NK-92 treated with Interleukin-12 subunit alpha and Interleukin-12 subunit beta, amount 100 ng/mL, for 24 hours (cell line): Measurements from ENCODE around the gene TRIM14.
"Not testable (repeated sequence)": the region's sequence is repeated elsewhere in the genome, so short reads cannot be mapped to it uniquely, and the experiment has no call there.

Experiments
- DNase-seq: peaks from one replicate; lab custom pipeline; 2025; lab: John Stamatoyannopoulos, UW

TRIM14 gene

GRCh38 chr9:98081477-98082219 is 37.4 kb downstream of the TRIM14 start:
- peak; percentile 22 for DNase-seq

- no peak for DNase-seq
These were observed 38.2 kb downstream of the TRIM14 start for GRCh38 chr9:98080780-98081179.

DNA sequence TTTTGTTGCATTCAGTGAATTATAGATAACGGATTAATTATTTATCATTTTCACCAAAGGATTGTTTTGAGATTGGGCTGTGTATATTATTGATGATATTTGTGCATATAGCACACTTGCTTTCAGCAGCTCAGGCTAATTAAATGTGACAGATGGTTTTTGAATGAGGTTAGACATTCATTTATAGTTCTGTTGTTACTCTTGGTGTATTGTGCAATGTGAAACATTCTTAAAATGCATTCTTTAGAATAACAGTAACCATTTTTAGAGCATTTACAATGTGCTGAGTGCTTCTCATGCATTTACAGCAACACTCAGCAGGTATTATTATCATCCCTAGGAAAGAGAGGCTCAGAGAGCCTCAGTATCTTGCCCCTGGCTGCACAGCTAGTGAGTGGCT is 38.7 kb downstream of the TRIM14 start:
- no peak for DNase-seq

DNA sequence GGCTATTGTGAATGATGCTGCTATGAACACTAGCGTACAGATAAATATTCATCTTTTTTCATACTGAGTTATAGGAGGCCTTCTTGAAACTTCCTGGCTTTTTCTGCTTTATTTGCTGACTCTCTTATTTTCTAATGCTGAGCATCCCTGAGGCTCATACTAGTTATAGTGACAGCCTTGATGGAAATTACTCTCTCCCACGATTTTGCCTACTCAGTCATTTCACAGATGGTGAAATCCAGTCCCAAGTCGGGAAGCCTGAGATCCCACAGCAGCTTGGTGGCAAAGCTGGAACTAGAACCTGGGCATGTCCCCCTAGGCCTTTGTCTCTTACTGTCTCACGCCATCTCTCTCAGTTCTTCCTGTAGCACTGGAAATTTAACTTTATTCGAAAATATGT is 40.1 kb downstream of the TRIM14 start:
- DNase-seq: no peak

GRCh38 chr9:98076514-98076890 is 42.5 kb downstream of the TRIM14 start:
- DNase-seq: not testable (repeated sequence)

DNA sequence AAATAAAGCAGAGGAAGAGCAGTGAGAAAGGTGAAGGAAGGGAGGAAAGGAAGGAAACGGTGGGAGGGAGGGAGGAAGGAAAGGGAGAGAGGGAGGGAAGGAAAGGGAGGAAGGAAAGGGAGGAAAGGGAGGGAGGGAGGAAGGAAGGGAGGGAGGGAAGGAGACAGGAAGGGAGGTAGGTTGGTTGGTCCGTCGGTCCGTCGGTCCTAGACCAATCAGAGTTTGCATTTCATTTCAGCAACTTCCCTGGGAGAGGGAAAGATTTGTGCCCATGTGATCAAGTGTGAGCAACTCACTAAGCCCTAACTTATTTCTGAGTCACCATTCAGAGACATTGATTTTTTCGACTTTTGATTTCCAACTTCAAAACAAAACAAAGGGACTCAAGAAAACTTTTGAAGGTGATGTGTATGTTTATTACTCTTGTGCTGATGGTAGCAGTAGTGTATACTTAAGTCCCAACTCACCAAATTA is 43.7 kb downstream of the TRIM14 start:
- no peak for DNase-seq

DNA sequence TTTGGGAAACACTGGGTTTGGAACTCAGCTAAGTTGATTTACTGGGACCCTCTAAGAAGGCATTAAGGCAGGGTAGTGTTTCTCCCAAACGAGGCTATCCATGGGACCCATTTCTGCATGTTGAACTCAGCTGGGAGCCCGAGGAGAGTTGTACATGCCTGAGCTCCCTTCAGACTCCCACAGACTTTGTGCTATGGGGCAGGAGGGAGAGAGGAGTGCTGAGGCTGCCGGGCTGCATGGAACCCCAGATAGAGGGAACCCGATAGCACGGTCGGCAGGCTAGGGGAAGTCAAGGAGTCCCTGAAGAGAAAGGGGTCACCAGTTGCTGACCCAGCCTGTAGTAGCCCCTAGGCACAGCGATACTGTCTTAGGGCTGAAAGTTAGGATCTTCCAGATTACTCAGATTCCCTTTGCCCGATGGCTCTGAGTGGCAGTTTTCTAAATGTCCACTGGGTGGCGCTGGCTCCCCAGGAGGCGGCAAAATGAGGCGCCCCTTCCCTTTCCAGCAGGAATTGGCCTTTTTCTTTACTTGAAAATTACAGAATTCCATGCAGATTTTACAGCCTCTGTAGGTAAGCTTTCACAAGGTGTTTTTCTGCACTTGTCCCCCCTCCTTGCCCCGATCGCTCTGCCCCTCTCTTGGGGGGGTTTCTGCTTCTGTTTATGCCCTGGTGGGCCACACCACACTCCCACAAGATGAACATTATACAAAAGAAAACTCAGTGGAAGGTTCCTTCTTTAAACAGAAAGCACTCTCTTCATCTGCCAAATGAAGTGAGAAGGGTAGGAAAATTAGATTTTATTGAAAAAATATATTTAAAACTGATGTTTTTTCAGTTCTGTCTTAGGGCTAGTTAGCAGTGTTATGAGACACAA is 44.7 kb downstream of the TRIM14 start:
- DNase-seq: peak; percentile 11

DNA sequence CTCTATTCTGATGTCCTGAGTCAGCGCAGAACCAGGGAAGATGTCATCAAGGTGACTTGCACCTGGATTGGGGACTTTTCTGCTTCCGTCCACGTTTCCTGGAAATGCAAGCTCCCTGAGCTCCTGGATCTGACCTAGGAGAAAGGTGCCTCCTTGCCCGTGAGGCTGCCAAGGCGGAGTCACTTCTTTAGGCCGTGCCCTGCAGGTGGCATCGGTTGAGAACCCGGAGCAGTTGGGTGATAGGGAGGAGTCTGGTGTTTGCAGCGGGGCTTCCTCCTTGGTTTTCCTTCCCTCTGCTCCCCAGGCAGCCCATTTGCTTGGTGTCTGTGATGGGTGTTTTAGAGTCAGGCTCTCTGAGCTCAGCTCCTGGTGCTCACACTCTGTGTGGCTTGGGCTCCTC is 47.3 kb downstream of the TRIM14 start:
- DNase-seq: no peak

DNA sequence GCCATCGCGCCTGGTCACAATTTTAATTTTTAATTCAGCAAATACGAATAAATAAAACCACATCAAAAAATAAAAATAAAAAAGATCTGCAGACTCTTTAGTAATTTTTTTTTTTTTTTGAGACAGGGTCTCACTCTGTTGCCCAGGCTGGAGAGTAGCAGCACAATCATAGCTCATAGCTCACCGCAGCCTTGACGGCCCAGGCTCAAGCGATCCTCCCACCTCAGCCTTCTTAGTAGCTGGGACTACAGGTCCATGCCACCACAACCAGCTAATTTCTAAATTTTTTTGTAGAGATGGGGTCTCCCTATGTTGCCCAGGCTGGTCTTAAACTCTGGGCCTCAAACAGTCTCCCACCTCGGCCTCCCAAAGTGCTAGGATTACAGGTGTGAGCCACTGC is 48.3 kb downstream of the TRIM14 start:
- DNase-seq: no peak

- DNase-seq: no peak
These were observed 49.5 kb downstream of the TRIM14 start for GRCh38 chr9:98069551-98069950.

- no peak for DNase-seq
These were observed 51.8 kb downstream of the TRIM14 start for GRCh38 chr9:98067184-98067583.

- no peak for DNase-seq
These were observed 52.8 kb downstream of the TRIM14 start for GRCh38 chr9:98066235-98066634.

DNA sequence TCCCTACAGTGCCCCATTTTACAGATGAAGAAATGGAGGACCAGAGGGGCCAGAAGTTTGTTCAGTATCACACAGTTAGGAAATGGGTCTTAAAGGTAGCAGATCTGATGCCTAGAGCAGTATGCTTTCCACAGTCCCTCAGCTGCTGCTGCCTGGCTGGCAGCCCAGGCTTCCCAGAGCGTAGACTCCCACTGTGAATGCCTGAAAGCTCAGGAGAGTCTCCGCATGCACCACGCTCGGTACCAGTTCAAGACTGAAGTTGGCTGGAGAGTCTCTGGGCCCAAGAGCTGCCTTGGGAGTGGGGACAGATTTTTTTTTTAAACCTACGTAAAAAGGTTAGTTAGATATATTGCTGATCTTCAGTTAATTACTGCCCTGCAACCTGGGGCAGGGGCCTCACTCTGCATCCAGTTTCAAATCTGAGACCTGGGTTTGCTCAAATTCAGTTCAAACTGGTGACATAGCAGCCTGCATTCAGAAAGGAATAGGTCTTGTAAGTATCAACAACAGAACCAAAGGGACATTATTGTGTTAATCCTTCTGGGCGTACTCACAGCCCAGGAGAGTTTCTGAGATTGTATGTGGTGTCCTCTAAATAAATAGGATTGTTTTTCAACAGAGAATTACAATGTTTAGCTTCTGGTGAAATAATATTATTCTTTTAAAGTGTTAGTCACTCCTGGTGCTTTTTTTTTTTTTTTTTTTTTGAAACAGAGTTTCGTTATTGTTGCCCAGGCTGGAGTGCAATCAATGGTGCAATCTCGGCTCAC is 54.2 kb downstream of the TRIM14 start:
- DNase-seq: no peak

DNA sequence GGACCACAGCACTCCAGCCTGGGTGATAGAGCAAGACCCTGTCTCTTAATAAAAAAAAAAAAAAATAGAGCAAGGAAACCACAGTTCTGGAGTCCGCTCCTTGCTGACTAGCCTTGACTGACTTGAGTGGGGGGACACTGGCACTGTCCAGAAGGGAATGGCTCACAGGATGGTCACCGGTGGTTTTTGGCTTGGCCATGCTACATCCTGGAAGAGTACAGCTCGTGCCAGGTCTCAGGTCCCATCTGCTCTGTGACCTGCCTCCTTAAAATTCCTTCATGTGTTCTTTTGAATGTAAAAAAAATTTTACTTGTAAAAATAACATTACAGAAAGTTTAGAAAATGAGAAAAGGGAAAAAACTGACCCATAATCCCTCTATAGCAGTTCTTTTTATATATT is 56.9 kb downstream of the TRIM14 start:
- no peak for DNase-seq

DNA sequence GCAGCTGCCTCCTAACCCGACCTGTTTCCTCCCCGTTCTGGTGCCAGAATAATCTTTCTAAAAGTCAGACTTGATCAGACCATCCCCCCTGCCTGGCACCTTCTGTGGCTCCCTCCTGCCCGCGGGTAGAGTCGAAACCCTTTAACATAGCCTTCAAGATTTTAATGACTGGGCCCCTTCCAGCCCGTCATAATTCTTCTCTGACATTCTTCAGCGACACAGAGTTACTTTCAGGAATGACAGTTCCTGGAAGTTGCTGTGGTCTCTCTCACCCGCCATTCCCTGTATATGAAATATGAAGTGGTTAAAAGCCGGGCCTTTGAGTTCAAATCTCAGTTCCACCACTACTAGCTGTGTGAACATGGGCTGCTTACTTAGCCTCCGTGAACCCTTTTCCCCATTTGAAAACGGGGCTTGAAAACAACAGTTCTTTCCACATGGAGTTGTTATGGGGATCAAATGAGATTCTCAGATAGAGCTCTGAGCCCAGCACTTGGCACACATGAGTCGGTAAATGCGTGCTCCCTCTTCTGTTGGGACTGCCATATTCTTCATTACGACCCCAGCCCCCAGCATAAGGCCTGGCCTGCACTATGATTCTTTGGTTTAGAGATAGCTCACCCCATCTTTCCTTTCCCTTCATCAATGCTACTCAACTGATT is 61.8 kb downstream of the TRIM14 start:
- DNase-seq: no peak

GRCh38 chr9:98056269-98057137 is 62.5 kb downstream of the TRIM14 start, which contains the start of gene NANS:
Gene NANS, plus strand, starts transcription at chr9:98056732. Its CDS starts 77 bp downstream, at chr9:98056809.
- peak; percentile 87 for DNase-seq

DNA sequence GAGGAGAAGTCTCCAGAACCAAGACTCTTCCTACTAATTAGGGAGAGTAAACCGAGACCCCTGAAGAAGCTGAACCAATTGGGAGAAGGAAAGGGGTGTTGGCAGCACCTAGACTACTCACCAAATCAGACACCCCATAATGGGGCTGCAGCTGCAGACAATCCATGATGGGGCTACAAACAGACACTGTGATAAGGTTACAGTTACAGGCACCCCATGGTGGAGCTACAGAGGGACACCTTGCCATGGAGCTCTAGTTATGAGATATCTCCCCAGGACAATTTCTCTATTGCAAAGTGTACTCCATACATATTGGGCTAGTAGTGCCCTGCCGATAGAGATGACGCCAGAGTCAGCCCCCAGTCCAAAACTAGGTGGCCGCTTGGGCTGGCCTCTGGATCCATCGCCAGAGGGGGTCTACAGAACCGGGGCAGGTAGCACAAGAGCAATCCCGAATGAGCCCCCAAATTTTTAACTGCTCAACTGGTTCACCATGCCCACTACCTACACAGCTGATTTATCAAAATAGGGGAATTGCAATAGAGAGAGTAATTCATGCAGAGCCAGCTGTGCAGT is 64.6 kb downstream of the TRIM14 start:
- DNase-seq: no peak

DNA sequence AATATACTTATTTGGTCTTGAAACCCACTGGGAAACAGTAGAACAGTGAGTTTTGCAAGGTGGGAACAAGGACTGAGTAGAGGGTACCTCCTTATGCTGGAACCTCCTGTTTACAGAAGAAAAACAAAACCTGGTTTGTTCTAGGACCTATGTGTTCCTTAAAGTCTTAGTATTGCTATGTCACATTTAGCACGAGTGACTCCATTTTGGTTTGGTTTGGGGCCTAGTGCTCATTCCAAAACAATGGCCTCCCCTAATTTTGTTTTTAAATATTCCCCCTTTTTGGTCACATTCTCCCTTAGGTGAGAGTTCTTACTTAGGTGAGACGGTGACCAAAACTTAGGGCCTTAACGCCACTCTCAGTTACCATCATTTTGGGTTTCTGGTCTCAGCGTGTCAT is 68.7 kb downstream of the TRIM14 start:
- DNase-seq: no peak

DNA sequence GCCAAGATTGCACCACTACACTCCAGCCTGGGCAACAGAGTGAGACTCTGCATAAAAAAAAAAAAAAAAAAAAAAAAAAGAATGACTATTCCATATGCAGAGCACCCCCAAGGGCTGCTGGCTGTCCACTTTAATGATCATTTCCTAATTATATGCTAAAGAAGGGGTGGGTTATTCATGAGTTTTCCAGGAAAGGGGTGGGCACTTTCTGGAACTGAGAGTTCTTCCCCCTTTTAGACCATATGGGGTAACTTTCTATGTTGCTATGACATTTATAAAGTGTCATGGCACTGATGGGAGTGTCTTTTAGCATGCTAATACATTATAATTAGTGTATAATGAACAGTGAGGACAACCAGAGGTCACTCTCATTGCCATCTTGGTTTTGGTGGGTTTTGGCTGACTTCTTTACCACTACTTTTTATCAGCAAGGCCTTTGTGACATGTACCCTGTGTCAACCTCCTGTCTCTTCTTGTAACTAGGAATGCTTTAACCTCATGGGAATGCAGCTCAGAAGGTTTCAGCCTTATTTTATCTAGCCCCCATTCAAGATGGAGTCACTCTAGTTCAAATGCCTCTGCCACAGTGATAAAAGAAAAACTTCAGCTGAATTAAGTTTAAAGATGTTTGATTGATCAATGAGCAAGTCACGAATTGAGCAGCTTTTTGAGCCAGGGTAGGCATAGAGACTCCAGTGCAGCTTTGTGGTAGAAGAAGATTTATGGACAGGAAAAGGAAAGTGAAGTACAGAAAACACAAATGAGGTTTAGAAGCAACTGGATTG is 69.5 kb downstream of the TRIM14 start:
- DNase-seq: no peak

GRCh38 chr9:98047002-98047401 is 72.0 kb downstream of the TRIM14 start:
- DNase-seq: no peak
